ENCODE measurements around the gene FAM53C. TPM values are rescaled to one million over a fixed set of nuclear protein-coding genes. Genes with fewer than 3 reads are reported as not detected.
A peak's percentile ranks its signal among the peaks of the same experiment; 100 is the strongest.

FAM53C gene
- total RNA-seq, 2 experiments from 2014 or later, result 23.7 to 25.5 TPM

DNA sequence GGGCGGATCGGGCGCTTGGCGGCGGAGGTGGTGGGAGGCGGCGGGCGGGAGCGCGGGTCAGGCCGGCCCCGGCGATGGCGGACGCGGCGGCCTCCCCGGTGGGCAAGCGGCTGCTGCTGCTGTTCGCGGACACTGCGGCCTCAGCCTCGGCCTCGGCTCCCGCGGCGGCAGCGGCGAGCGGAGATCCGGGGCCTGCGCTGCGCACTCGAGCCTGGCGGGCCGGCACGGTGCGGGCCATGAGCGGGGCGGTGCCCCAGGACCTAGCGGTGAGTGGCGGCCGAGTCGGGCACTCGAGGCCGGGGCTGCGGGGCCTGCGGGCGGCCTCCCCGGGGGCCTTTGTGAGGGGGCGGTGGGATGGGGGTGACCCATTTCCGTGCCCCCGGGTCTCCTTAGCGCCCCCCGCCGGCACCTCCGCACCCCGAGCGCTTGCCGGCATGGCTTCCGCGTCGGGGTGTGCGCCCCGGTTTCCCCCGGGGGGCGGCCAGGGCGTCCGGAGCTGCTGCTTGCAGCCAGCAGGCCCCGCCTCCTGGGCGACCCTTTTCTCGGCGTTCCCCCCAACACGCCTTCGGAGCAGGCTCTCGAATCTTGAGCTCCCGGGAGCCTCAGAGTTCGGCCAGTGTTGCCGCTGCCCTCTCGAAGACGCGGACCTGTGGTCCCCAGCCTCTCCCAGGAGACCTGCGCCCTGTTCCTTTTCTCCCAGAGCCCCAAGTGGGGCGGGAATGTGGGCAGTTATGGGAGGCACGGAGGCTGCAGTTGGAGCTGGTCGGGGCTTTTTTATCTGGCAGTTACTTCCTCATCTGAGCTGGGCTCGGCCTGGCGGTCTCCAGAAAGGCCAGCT lies 14.9 kb downstream of the FAM53C start:
- peaks cover 47% of the 10 kb centered on the region for H3K4me1 Mint-ChIP-seq
- H3K4me3 Mint-ChIP-seq, result peak overlapping the region; percentile 93
- ChIA-PET CTCF (interaction anchor here (0.6 to 9.3 kb wide), 85 partner anchors 8 to 1585 kb away, joined by 3 to 444 read pairs (median 4); partner anchors contain the start of genes BRD8, CDC23, CDC25C and EGR1), POLR2A (interaction anchor here (0.6 to 2.1 kb wide), 7 partner anchors 14 to 318 kb away, joined by 3 to 10 read pairs (median 5); partner anchors contain the start of genes CDC23, ETF1 and FAM53C)
- DNase-seq, result peak; percentile 73
- no peaks in the 10 kb centered on the region for H3K27me3 Mint-ChIP-seq
- H3K36me3 Mint-ChIP-seq (ENCODE audit: low read depth), result peaks cover 41% of the 10 kb centered on the region
- H3K27ac Mint-ChIP-seq, result peak overlapping the region; percentile 98
- H3K9me3 Mint-ChIP-seq, result peaks cover 6% of the 10 kb centered on the region

GRCh38 chr5:138353560-138354080 lies 15.6 kb downstream of the FAM53C start:
- H3K4me1 Mint-ChIP-seq, result peaks cover 47% of the 10 kb centered on the region

DNA sequence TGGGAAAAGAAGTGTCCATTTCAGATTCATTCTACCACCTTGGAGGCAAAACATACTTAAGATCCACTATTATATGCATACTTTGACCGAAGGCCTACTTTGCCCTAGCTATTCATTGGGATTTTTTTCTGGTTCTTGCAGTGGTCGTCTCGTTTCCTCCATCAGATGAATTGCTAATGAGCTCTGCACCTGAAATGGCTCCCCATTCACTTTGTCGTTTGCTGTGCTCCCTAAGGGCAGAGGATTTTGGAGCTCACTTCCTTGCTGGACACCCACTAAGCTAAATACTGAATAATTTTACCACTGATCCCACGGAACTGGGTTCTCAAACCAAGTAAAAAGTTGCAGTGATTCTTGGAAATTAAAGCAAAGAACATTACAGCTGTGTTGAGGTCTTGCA lies 16.3 kb downstream of the FAM53C start:
- DNase-seq, result no peak
- peak overlapping the region; percentile 98 for H3K27ac Mint-ChIP-seq
- POLR2A ChIA-PET, result interaction anchor here (2.1 kb wide), 1 partner anchor 17 kb away, joined by 10 read pairs; the partner anchor contains the start of gene FAM53C
- peak overlapping the region; percentile 93 for H3K4me3 Mint-ChIP-seq
- peaks cover 6% of the 10 kb centered on the region for H3K9me3 Mint-ChIP-seq
- CTCF ChIA-PET, result interaction anchor here (0.6 to 9.3 kb wide), 13 partner anchors 9 to 1068 kb away, joined by 3 to 444 read pairs (median 5); partner anchors contain the start of genes CDC25C and FAM53C
- H3K36me3 Mint-ChIP-seq (ENCODE audit: low read depth), result peaks cover 30% of the 10 kb centered on the region
- H3K4me1 Mint-ChIP-seq, result peaks cover 47% of the 10 kb centered on the region
- H3K27me3 Mint-ChIP-seq, result no peaks in the 10 kb centered on the region

More at GRCh38 chr5:138353560-138354080, 15.6 kb downstream of the FAM53C start:
- ChIA-PET POLR2A (interaction anchor here (0.6 to 2.1 kb wide), 4 partner anchors 16 to 319 kb away, joined by 3 to 10 read pairs (median 6); partner anchors contain the start of genes ETF1 and FAM53C), CTCF (interaction anchor here (0.6 to 9.3 kb wide), 44 partner anchors 8 to 938 kb away, joined by 3 to 444 read pairs (median 4); partner anchors contain the start of genes BRD8, CDC23, CDC25C and EGR1)
- Mint-ChIP-seq H3K4me3 (peak overlapping the region; percentile 93), H3K27ac (peak overlapping the region; percentile 98), H3K36me3 (ENCODE audit: low read depth) (peaks cover 36% of the 10 kb centered on the region), H3K27me3 (no peaks in the 10 kb centered on the region), H3K9me3 (peaks cover 6% of the 10 kb centered on the region)
- DNase-seq, result no peak

- Mint-ChIP-seq H3K9me3 (peaks cover 6% of the 10 kb centered on the region), H3K4me3 (peak overlapping the region; percentile 93), H3K27ac (peak overlapping the region; percentile 10), H3K36me3 (ENCODE audit: low read depth) (peaks cover 30% of the 10 kb centered on the region), H3K27me3 (no peaks in the 10 kb centered on the region), H3K4me1 (peaks cover 47% of the 10 kb centered on the region)
- peak; percentile 57 for DNase-seq
- ChIA-PET POLR2A (interaction anchor here (2.1 kb wide), 1 partner anchor 17 kb away, joined by 10 read pairs; the partner anchor contains the start of gene FAM53C), CTCF (interaction anchor here (1.2 to 9.3 kb wide), 5 partner anchors 15 to 1068 kb away, joined by 3 to 444 read pairs (median 73); partner anchors contain the start of genes CDC25C and FAM53C)
Observed at GRCh38 chr5:138354926-138355378, 16.9 kb downstream of the FAM53C start.

DNA sequence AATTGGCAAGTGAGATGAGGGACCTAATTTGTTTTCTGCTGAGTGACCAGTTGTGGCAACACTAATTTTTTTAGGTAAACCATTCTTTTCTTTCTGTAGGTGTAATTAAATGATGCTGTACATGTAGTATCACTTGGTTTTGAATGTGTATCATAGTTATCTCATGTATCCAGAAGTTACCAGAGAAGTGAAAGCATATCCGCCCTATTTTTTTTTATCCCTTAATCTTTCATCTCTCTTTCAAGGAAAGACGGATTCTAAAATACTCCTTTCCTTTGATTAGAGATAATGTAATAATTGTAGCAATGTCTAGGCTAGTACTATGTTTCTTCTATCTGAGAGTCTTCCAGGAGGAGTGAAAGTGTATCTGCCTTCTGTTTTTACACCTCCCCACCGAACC lies 21.6 kb downstream of the FAM53C start:
- ChIA-PET CTCF (no interaction called here), POLR2A (no interaction called here)
- no peak for DNase-seq
- H3K27ac Mint-ChIP-seq, result no peak overlapping the region
- H3K4me3 Mint-ChIP-seq, result no peak overlapping the region
- no peaks in the 10 kb centered on the region for H3K9me3 Mint-ChIP-seq
- H3K4me1 Mint-ChIP-seq, result peaks cover 25% of the 10 kb centered on the region
- peaks cover 12% of the 10 kb centered on the region for H3K36me3 Mint-ChIP-seq (ENCODE audit: low read depth)
- no peaks in the 10 kb centered on the region for H3K27me3 Mint-ChIP-seq

GRCh38 chr5:138360941-138361452 lies 22.9 kb downstream of the FAM53C start:
- peaks cover 11% of the 10 kb centered on the region for H3K4me1 Mint-ChIP-seq

DNA sequence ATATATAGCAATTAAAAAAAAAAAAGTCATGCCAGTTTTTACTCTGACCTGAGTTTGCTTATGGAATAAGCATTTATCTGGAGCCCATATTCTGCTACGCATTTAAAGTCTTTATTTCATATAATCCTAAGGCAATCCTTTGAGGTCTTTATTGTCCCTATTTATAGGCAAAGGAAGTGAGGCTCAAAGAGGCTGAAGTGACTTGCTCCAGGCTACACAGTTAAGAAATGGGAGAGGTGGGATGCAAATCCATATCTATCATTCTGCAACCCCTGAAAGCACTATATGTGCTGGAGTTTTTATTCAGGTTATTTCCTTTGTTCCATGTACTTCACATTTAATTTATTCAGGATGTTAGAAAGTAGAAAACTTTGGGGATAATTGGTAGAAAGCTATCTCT lies 26.5 kb downstream of the FAM53C start:
- Mint-ChIP-seq H3K27me3 (no peaks in the 10 kb centered on the region), H3K27ac (no peak overlapping the region), H3K36me3 (ENCODE audit: low read depth) (peaks cover 3% of the 10 kb centered on the region), H3K4me1 (peaks cover 18% of the 10 kb centered on the region), H3K9me3 (no peaks in the 10 kb centered on the region), H3K4me3 (no peak overlapping the region)
- POLR2A ChIA-PET, result no interaction called here
- DNase-seq, result no peak
- CTCF ChIA-PET, result interaction anchor here (1.5 kb wide), 1 partner anchor 12 kb away, joined by 10 read pairs; the partner anchor contains the start of gene KDM3B

More at GRCh38 chr5:138360941-138361452, 22.9 kb downstream of the FAM53C start:
- CTCF ChIA-PET, result interaction anchor here (2.4 kb wide), 1 partner anchor 8 kb away, joined by 19 read pairs; the partner anchor contains the start of gene KDM3B
- Mint-ChIP-seq H3K36me3 (ENCODE audit: low read depth) (peaks cover 6% of the 10 kb centered on the region), H3K4me3 (no peak overlapping the region), H3K27ac (no peak overlapping the region), H3K9me3 (no peaks in the 10 kb centered on the region), H3K27me3 (no peaks in the 10 kb centered on the region)
- POLR2A ChIA-PET, result no interaction called here
- no peak for DNase-seq

- H3K36me3 Mint-ChIP-seq (ENCODE audit: low read depth), result peaks cover 3% of the 10 kb centered on the region
- POLR2A ChIA-PET, result no interaction called here
- H3K4me1 Mint-ChIP-seq, result peaks cover 15% of the 10 kb centered on the region
Observed at GRCh38 chr5:138366632-138367382, 28.7 kb downstream of the FAM53C start.

DNA sequence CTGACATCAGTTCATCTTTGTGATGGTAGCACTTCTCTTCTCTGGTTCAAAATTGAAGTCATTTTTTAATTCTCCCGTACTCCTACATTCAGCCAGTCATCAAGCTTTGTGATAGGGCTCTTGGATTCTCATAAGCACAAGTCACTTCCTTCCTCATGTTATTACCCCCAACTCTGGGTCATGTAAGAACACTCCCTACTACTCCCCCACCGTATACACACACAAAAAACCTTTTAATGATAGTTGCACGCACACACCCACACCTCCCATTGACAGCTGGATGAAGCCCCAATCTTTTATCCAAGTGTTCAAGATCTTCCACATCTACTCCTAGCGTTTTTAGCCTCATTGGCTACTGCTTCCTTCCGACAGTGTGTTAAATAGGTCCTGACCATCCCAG lies 31.2 kb downstream of the FAM53C start:
- ChIA-PET CTCF (interaction anchor here (7.9 kb wide), 1 partner anchor 16 kb away, joined by 119 read pairs; the partner anchor contains the start of gene KDM3B), POLR2A (no interaction called here)
- Mint-ChIP-seq H3K4me3 (no peak overlapping the region), H3K36me3 (ENCODE audit: low read depth) (peaks cover 1% of the 10 kb centered on the region), H3K9me3 (no peaks in the 10 kb centered on the region), H3K4me1 (peaks cover 17% of the 10 kb centered on the region), H3K27ac (no peak overlapping the region), H3K27me3 (no peaks in the 10 kb centered on the region)
- no peak for DNase-seq

More at GRCh38 chr5:138366632-138367382, 28.7 kb downstream of the FAM53C start:
- H3K27me3 Mint-ChIP-seq, result no peaks in the 10 kb centered on the region
- H3K9me3 Mint-ChIP-seq, result no peaks in the 10 kb centered on the region
- no peak overlapping the region for H3K27ac Mint-ChIP-seq
- DNase-seq, result no peak
- CTCF ChIA-PET, result interaction anchor here (7.9 kb wide), 1 partner anchor 13 kb away, joined by 119 read pairs; the partner anchor contains the start of gene KDM3B
- no peak overlapping the region for H3K4me3 Mint-ChIP-seq

DNA sequence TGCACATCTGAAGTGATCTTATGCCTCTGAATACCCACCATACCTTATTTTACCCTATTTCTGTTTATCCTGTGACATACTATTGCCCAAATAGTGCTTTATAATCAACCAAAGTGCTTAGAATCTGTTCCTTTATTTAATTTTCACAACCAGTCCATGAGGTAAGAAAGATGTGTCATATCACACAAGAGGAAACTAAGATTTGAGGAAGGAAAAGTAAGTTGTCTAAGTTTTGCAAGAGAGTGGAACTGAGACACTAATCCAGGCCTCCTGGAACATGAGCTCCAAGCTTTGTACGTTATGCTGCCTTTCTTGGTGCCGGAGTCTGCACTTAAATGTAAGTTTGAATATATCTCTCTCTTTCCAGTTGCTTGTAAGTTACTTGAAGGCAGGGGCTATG lies 31.6 kb downstream of the FAM53C start:
- Mint-ChIP-seq H3K36me3 (ENCODE audit: low read depth) (peaks cover 1% of the 10 kb centered on the region), H3K4me1 (peaks cover 17% of the 10 kb centered on the region), H3K4me3 (no peak overlapping the region), H3K27ac (no peak overlapping the region), H3K9me3 (no peaks in the 10 kb centered on the region), H3K27me3 (no peaks in the 10 kb centered on the region)
- ChIA-PET POLR2A (no interaction called here), CTCF (interaction anchor here (7.9 kb wide), 1 partner anchor 16 kb away, joined by 119 read pairs; the partner anchor contains the start of gene KDM3B)
- DNase-seq, result no peak

GRCh38 chr5:138370537-138370936 lies 32.5 kb downstream of the FAM53C start:
- Mint-ChIP-seq H3K9me3 (no peaks in the 10 kb centered on the region), H3K4me3 (no peak overlapping the region), H3K27me3 (no peaks in the 10 kb centered on the region), H3K4me1 (peaks cover 17% of the 10 kb centered on the region), H3K27ac (no peak overlapping the region), H3K36me3 (ENCODE audit: low read depth) (peaks cover 6% of the 10 kb centered on the region)
- no peak for DNase-seq
- ChIA-PET CTCF (interaction anchor here (1.3 to 7.9 kb wide), 2 partner anchors 17 to 20 kb away, joined by 4 to 119 read pairs; partner anchors contain the start of gene KDM3B), POLR2A (interaction anchor here (0.6 kb wide), 1 partner anchor 27 kb away, joined by 3 read pairs; no protein-coding TSS in a partner anchor)

Measured in activated CD4-positive, alpha-beta T cell treated with anti-CD3 and anti-CD28 coated beads, Interleukin-2, amount 10 ng/mL, durations not matched to agents 7 days and 5 days (primary cell).